Measurements from ENCODE around the gene XPO5.

The XPO5 gene

GRCh38 chr6:43472515-43472914 lies 103.3 kb downstream of the XPO5 start:
- no peak for DNase-seq (ENCODE audit: low read depth in 2 of 2)

Data from activated CD8-positive, alpha-beta memory T cell treated with anti-CD3 and anti-CD28 coated beads for 4 hours (primary cell).